HepG2 (cell line): ENCODE data around the gene ADGRG4. TPM values are rescaled to one million over a fixed set of nuclear protein-coding genes. Genes with fewer than 3 reads are reported as not detected.

Experiments
- ATAC-seq: fragments of 200-7000 bp; cut with Tn5 transposase; 3 replicates; pipeline ENCODE4 v1.9.1; 2020; ENCODE audit warnings: mild to moderate bottlenecking, moderate library complexity
- BruUV-seq: library from RNA; stranded (reverse); fragments of 400-500 nt; replicated peaks from 2 replicates; lab custom pipeline; 2021; lab: Mats Ljungman, UMichigan
- CTCF ChIA-PET: fragments of 300-600 bp; formaldehyde crosslinking; extraction: SDS; loops from one replicate; lab custom pipeline; 2021; ENCODE audit warnings: low total read pairs, inconsistent platforms, low intra/inter-chr PET ratio; lab: Yijun Ruan, JAX
- POLR2A ChIA-PET: fragments of 350-600 bp; sonication (Branson Sonifier 250); formaldehyde crosslinking; loops from one replicate; lab custom pipeline; 2020; ENCODE audit warnings: antibody characterized with exemption, inconsistent platforms; lab: Yijun Ruan, JAX
- DNase-seq: peaks from one replicate; pipeline ENCODE4 v3.0.0-alpha.2; 2015; ENCODE audit warnings: low spot score
- FAIRE-seq: peaks from 3 replicates; lab custom pipeline; 2011; peaks lifted over from hg19 to GRCh38; lab: Jason Lieb, UNC
- H2AFZ ChIP-seq: one replicate; pipeline ENCODE4 v1.6.1; 2011; ENCODE audit warnings: low read length, inconsistent platforms
- H3K27ac ChIP-seq: fragments of 300-600 bp; 3 replicates; pipeline ENCODE4 v1.8.0; 2011; ENCODE audit warnings: mixed run types, mild to moderate bottlenecking, mixed read lengths, low read length, inconsistent platforms; ENCODE audit not compliant: insufficient read depth; ENCODE audit errors: extremely low read length
- H3K27me3 ChIP-seq, 2 experiments: fragments of 200-600 bp in 1 of 2; 2 replicates in 1 of 2; 3 replicates in 1 of 2; pipeline versions ENCODE4 v1.6.0 to v1.8.0; 2011; ENCODE audit warnings: low read length in 2 of 2, mild to moderate bottlenecking in 2 of 2, moderate library complexity in 2 of 2, inconsistent platforms in 1 of 2; ENCODE audit not compliant: insufficient read depth in 2 of 2, control insufficient read depth in 1 of 2
- H3K36me3 ChIP-seq, 2 experiments: fragments of 200-600 bp in 1 of 2; replicated peaks in 1 of 2; 2 replicates in 1 of 2; 3 replicates in 1 of 2; pipeline versions ENCODE4 v1.5.1 to v1.8.0; 2011; ENCODE audit warnings: low read length in 2 of 2, inconsistent platforms in 1 of 2; ENCODE audit not compliant: insufficient read depth in 2 of 2, control insufficient read depth in 1 of 2
- H3K4me1 ChIP-seq: 2 replicates; pipeline ENCODE4 v1.5.1; 2012; ENCODE audit warnings: low read length, inconsistent platforms; ENCODE audit not compliant: insufficient read depth
- H3K4me2 ChIP-seq: 2 replicates; pipeline ENCODE4 v1.6.0; 2011; ENCODE audit warnings: low read depth, low read length, inconsistent platforms
- H3K4me3 ChIP-seq, 3 experiments: fragments of 200-600 bp in 1 of 3; sonication (generic), shearing (Covaris generic) in 1 of 3; replicated peaks in 1 of 3; 2 replicates each; pipeline ENCODE4 v1.5.1; 2011 to 2016; ENCODE audit warnings: low read length in 3 of 3, inconsistent platforms in 2 of 3, low read depth in 2 of 3, mild to moderate bottlenecking in 2 of 3, control low read depth in 1 of 3, mixed read lengths in 1 of 3; ENCODE audit not compliant: insufficient read depth in 1 of 3
- H3K79me2 ChIP-seq: one replicate; pipeline ENCODE4 v1.6.1; 2011; ENCODE audit warnings: low read length, inconsistent platforms; ENCODE audit not compliant: insufficient read depth
- H3K9ac ChIP-seq: 2 replicates; pipeline ENCODE4 v1.6.0; 2011; ENCODE audit warnings: mild to moderate bottlenecking, low read depth, low read length, inconsistent platforms; ENCODE audit not compliant: insufficient read depth
- H3K9me3 ChIP-seq: 2 replicates; pipeline ENCODE4 v1.5.1; 2012; ENCODE audit warnings: mild to moderate bottlenecking, low read length
- H4K20me1 ChIP-seq: 2 replicates; pipeline ENCODE4 v1.6.0; 2011; ENCODE audit warnings: inconsistent platforms, mild to moderate bottlenecking, low read length, moderate library complexity; ENCODE audit not compliant: insufficient read depth
- ETV6 ChIP-seq: sonication (generic); formaldehyde crosslinking; conservative IDR thresholded peaks from 2 replicates; pipeline ENCODE4 v1.4.0; 2020; ENCODE audit warnings: missing genetic modification reagents
- FOXK2 ChIP-seq: fragments of 450-650 bp; IDR thresholded peaks from 2 replicates; pipeline ENCODE4 v1.6.1; 2016
- KLF6 ChIP-seq: IDR thresholded peaks from 2 replicates; pipeline ENCODE4 v1.8.0; 2016; ENCODE audit warnings: missing biosample characterization, missing genetic modification reagents
- SMAD1 ChIP-seq: sonication (generic); formaldehyde crosslinking; IDR thresholded peaks from 2 replicates; pipeline ENCODE4 v1.4.0; 2020; ENCODE audit warnings: missing genetic modification reagents, low read depth, mild to moderate bottlenecking, borderline replicate concordance
- ZNF235 ChIP-seq: sonication (generic); formaldehyde crosslinking; IDR thresholded peaks from 2 replicates; pipeline ENCODE4 v1.8.1; 2023; ENCODE audit warnings: mild to moderate bottlenecking, missing genetic modification reagents, borderline replicate concordance
- ZNF615 ChIP-seq: sonication (generic); formaldehyde crosslinking; IDR thresholded peaks from 2 replicates; pipeline ENCODE4 v1.5.0; 2020; ENCODE audit warnings: mild to moderate bottlenecking, missing genetic modification reagents, borderline replicate concordance
- ZNF788 ChIP-seq: sonication (generic); formaldehyde crosslinking; IDR thresholded peaks from 2 replicates; pipeline ENCODE4 v1.5.0; 2020; ENCODE audit warnings: mild to moderate bottlenecking, missing genetic modification reagents, borderline replicate concordance
- ZNF790 ChIP-seq: sonication (generic); formaldehyde crosslinking; IDR thresholded peaks from 2 replicates; pipeline ENCODE4 v1.8.0; 2022; ENCODE audit warnings: missing genetic modification reagents, mild to moderate bottlenecking, borderline replicate concordance
- ZNF839 ChIP-seq: sonication (generic); formaldehyde crosslinking; IDR thresholded peaks from 2 replicates; pipeline ENCODE4 v1.4.0; 2020; ENCODE audit warnings: missing genetic modification reagents, mild to moderate bottlenecking, borderline replicate concordance
- WGBS: methylation state at CpG from one replicate; pipeline ENCODE4 v1.1.6; 2017; ENCODE audit warnings: low lambda C conversion rate; 5-methylcytosine and 5-hydroxymethylcytosine counted together
- in situ Hi-C: cut with HindIII; loops from 2 replicates; pipeline ENCODE4 v1.10.0; 2017; ENCODE audit warnings: low pct_unique_long_range_greater_than_20kb; ENCODE audit not compliant: extremely low pct_ligation_motif_present
- intact Hi-C: fragments of 100-400 bp; cut with micrococcal nuclease; formaldehyde crosslinking; loops from one replicate; pipeline ENCODE4 v1.10.0; 2022; ENCODE audit not compliant: unreplicated experiment
- polyA plus RNA-seq, 8 experiments: library from polyadenylated mRNA; depleted of rRNA in 3 of 8; stranded (reverse) in 7 of 8; unstranded in 1 of 8; fragments of >200 nt; fragmentation: Illumina TruSeq in 4 of 8; extraction: Trizol in 4 of 8; gene quantifications; 2 replicates each; pipeline versions ENCODE4 v1.2.1 to v1.2.3, GENCODE V29; 2011 to 2016; ENCODE audit warnings: low read depth in 4 of 8, missing spikeins in 1 of 8, mixed read lengths in 1 of 8; ENCODE audit not compliant: insufficient read depth in 1 of 8
- total RNA-seq, 5 experiments: library from RNA; depleted of rRNA; stranded (reverse); fragments of >200 nt; fragmentation: Illumina TruSeq; extraction: Trizol; gene quantifications; 2 replicates each; pipeline ENCODE4 v1.2.3, GENCODE V29; 2016; ENCODE audit warnings: low read depth in 1 of 5
- TF ChIP-seq, protein P1 (sequence below): sonication (generic); formaldehyde crosslinking; IDR thresholded peaks from 2 replicates; pipeline ENCODE4 v1.5.1; 2020; ENCODE audit warnings: mild to moderate bottlenecking, missing genetic modification reagents, borderline replicate concordance

Gene ADGRG4
- total and polyA plus RNA-seq, 2 of the 13 experiments (the other 11 are each of a cell fraction or from before 2014, with no cell fraction given): not detected

GRCh38 chrX:136347706-136348105 lies 46.9 kb downstream of the ADGRG4 start:
- TF ChIP-seq ZNF790 (CRISPR knock-in tag) (no peak), ZNF839 (CRISPR knock-in tag) (no peak), ZNF615 (CRISPR knock-in tag) (no peak), ETV6 (no peak), FOXK2 (no peak), ZNF235 (CRISPR knock-in tag) (no peak), ZNF788 (CRISPR knock-in tag) (no peak), SMAD1 (CRISPR knock-in tag) (no peak), KLF6 (CRISPR knock-in tag) (no peak)
- TF ChIP-seq, protein P1, sequence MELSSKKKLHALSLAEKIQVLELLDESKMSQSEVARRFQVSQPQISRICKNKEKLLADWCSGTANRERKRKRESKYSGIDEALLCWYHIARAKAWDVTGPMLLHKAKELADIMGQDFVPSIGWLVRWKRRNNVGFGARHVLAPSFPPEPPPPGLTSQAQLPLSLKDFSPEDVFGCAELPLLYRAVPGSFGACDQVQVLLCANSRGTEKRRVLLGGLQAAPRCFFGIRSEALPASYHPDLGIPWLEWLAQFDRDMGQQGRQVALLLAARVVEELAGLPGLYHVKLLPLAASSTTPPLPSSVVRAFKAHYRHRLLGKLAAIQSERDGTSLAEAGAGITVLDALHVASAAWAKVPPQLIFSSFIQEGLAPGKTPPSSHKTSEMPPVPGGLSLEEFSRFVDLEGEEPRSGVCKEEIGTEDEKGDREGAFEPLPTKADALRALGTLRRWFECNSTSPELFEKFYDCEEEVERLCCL (CRISPR knock-in tag): no peak
- FAIRE-seq (no peak), ATAC-seq (no peak), DNase-seq (no peak)
- Histone ChIP-seq H3K4me2 (no peak overlapping the region), H3K79me2 (no peaks in the 10 kb centered on the region), H3K36me3 (no peaks in the 10 kb centered on the region), H3K27ac (no peak overlapping the region), H3K27me3 (no peaks in the 10 kb centered on the region), H3K9me3 (no peaks in the 10 kb centered on the region), H2AFZ (no peak overlapping the region), H3K4me1 (no peaks in the 10 kb centered on the region), H3K9ac (no peak overlapping the region), H4K20me1 (no peaks in the 10 kb centered on the region), H3K4me3 (no peak overlapping the region)
- ChIA-PET CTCF (no interaction called here), POLR2A (no interaction called here)
- in situ Hi-C loops: no loop called here
- intact Hi-C loops: no loop called here
- BruUV-seq: no TSS peak
- WGBS: no CpG with 5 or more reads among the region's 1 CpG
